ENCODE data around the gene DNAAF8. TPM values are rescaled to one million over a fixed set of nuclear protein-coding genes. Genes with fewer than 3 reads are reported as not detected.

Gene DNAAF8
- polyA plus RNA-seq, 1 donor from 2014 or later: 3.4 TPM

DNA sequence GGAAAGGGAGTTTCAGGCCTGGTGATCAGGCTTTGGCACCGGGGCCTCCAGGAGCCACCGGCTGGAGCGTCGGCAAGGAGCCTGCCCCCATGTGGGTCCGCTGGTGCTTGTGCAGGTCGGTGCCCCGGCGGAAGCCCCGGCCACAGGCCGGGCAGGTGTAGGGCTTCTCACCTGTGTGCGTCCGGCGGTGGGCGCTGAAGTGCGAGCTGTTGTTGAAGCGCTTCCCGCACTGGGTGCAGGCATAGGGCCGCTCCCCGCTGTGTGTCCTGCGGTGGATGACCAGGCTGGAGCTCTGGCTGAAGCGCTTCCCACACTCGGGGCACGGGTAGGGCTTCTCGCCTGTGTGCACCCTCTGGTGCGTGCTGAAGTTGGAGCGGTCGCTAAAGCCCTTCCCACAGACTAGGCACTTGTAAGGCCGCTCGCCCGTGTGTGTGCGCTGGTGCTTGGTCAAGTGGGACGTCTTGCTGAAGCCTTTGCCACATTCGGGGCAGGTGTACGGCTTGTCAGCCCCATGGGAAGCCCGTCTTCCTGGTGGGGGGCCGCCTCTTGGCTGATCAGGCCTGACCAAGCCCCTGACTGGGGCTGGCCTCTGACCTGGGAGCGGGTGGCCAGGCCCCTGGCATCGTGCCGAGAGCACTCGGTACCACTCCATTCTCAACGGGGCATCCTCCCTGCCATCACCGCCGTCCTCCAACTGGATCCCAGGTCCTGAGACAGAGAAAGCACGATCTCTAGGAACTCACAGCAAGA lies 18.2 kb downstream of the DNAAF8 start:
- Histone ChIP-seq H2AFZ (ENCODE audit: low read depth, low read length) (no peak overlapping the region), H3K9me2 (ENCODE audit: insufficient read depth, low read length) (no peaks in the 10 kb centered on the region), H3K27ac (ENCODE audit: low read length) (no peak overlapping the region), H3K27me3 (ENCODE audit: insufficient read depth, low read depth, low read length) (no peaks in the 10 kb centered on the region), H4K20me1 (ENCODE audit: insufficient read depth) (no peaks in the 10 kb centered on the region), H3K36me3 (ENCODE audit: insufficient read depth, low read length) (peaks cover 5% of the 10 kb centered on the region), H3K4me3 (ENCODE audit: low read length) (no peak overlapping the region), H3K4me2 (ENCODE audit: low read length) (no peak overlapping the region), H3K79me2 (replicated peaks; ENCODE audit: insufficient read depth, low read length) (no peaks in the 10 kb centered on the region), H3K9me3 (ENCODE audit: low read length) (no peaks in the 10 kb centered on the region), H3F3A (ENCODE audit: insufficient read depth, low read length, poor library complexity, severe bottlenecking) (no peaks in the 10 kb centered on the region), H3K9ac (ENCODE audit: low read length) (no peak overlapping the region)
- TF ChIP-seq MXI1 (conservative IDR thresholded peaks at IDR 0.05; ENCODE audit: poor library complexity, severe bottlenecking) (no peak), RAD21 (conservative IDR thresholded peaks at IDR 0.05) (no peak), EP300 (conservative IDR thresholded peaks at IDR 0.05; ENCODE audit: poor library complexity, severe bottlenecking) (no peak), SMC3 (conservative IDR thresholded peaks at IDR 0.05; ENCODE audit: poor library complexity) (no peak), EZH2 (IDR thresholded peaks at IDR 0.05; ENCODE audit: borderline replicate concordance, insufficient read depth, low read length, poor library complexity, severe bottlenecking) (no peak)
- TF ChIP-seq, protein P1, sequence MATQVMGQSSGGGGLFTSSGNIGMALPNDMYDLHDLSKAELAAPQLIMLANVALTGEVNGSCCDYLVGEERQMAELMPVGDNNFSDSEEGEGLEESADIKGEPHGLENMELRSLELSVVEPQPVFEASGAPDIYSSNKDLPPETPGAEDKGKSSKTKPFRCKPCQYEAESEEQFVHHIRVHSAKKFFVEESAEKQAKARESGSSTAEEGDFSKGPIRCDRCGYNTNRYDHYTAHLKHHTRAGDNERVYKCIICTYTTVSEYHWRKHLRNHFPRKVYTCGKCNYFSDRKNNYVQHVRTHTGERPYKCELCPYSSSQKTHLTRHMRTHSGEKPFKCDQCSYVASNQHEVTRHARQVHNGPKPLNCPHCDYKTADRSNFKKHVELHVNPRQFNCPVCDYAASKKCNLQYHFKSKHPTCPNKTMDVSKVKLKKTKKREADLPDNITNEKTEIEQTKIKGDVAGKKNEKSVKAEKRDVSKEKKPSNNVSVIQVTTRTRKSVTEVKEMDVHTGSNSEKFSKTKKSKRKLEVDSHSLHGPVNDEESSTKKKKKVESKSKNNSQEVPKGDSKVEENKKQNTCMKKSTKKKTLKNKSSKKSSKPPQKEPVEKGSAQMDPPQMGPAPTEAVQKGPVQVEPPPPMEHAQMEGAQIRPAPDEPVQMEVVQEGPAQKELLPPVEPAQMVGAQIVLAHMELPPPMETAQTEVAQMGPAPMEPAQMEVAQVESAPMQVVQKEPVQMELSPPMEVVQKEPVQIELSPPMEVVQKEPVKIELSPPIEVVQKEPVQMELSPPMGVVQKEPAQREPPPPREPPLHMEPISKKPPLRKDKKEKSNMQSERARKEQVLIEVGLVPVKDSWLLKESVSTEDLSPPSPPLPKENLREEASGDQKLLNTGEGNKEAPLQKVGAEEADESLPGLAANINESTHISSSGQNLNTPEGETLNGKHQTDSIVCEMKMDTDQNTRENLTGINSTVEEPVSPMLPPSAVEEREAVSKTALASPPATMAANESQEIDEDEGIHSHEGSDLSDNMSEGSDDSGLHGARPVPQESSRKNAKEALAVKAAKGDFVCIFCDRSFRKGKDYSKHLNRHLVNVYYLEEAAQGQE (IDR thresholded peaks at IDR 0.05; ENCODE audit: borderline replicate concordance): no peak
- TF ChIP-seq, protein P2, sequence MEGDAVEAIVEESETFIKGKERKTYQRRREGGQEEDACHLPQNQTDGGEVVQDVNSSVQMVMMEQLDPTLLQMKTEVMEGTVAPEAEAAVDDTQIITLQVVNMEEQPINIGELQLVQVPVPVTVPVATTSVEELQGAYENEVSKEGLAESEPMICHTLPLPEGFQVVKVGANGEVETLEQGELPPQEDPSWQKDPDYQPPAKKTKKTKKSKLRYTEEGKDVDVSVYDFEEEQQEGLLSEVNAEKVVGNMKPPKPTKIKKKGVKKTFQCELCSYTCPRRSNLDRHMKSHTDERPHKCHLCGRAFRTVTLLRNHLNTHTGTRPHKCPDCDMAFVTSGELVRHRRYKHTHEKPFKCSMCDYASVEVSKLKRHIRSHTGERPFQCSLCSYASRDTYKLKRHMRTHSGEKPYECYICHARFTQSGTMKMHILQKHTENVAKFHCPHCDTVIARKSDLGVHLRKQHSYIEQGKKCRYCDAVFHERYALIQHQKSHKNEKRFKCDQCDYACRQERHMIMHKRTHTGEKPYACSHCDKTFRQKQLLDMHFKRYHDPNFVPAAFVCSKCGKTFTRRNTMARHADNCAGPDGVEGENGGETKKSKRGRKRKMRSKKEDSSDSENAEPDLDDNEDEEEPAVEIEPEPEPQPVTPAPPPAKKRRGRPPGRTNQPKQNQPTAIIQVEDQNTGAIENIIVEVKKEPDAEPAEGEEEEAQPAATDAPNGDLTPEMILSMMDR (IDR thresholded peaks at IDR 0.05; ENCODE audit: poor library complexity, severe bottlenecking): no peak

DNA sequence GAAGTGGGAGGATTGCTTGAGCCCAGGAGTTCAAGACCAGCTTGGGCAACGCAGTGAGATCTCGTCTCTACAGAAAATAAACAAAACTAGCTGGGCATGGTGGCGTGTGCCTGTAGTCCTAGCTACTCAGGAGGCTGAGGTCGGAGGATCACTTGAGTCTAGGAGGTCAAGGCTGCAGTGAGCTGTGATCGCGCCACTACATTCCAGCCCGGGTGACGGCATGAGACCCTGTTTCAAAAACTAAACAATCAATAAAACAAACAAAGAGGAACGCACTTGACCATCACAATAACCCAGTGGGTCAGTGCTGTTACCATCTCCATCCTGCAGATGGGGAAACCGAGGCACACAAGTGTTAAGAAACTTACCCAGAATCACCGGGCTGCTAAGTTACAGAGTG lies 18.9 kb downstream of the DNAAF8 start:
- H3K79me2 ChIP-seq (replicated peaks; ENCODE audit: insufficient read depth, low read length): no peaks in the 10 kb centered on the region
- H3K36me3 ChIP-seq (ENCODE audit: insufficient read depth, low read length): peaks cover 5% of the 10 kb centered on the region
- no peak overlapping the region for H3K4me2 ChIP-seq (ENCODE audit: low read length)
- no peak overlapping the region for H3K27ac ChIP-seq (ENCODE audit: low read length)
- no peaks in the 10 kb centered on the region for H4K20me1 ChIP-seq (ENCODE audit: insufficient read depth)
- no peak overlapping the region for H2AFZ ChIP-seq (ENCODE audit: low read depth, low read length)
- no peak for TF ChIP-seq MXI1 (conservative IDR thresholded peaks at IDR 0.05; ENCODE audit: poor library complexity, severe bottlenecking)
- no peak for TF ChIP-seq SMC3 (conservative IDR thresholded peaks at IDR 0.05; ENCODE audit: poor library complexity)
- TF ChIP-seq EZH2 (IDR thresholded peaks at IDR 0.05; ENCODE audit: borderline replicate concordance, insufficient read depth, low read length, poor library complexity, severe bottlenecking): no peak
- TF ChIP-seq TAF1 (IDR thresholded peaks at IDR 0.05; ENCODE audit: low read depth): no peak
- TF ChIP-seq, protein P1 (IDR thresholded peaks at IDR 0.05; ENCODE audit: borderline replicate concordance): no peak
- TF ChIP-seq, protein P2 (IDR thresholded peaks at IDR 0.05; ENCODE audit: poor library complexity, severe bottlenecking): no peak
- H3K9me2 ChIP-seq (ENCODE audit: insufficient read depth, low read length): no peaks in the 10 kb centered on the region
- no peaks in the 10 kb centered on the region for H3K27me3 ChIP-seq (ENCODE audit: insufficient read depth, low read depth, low read length)
- H3K9me3 ChIP-seq (ENCODE audit: low read length): no peaks in the 10 kb centered on the region
- H3F3A ChIP-seq (ENCODE audit: insufficient read depth, low read length, poor library complexity, severe bottlenecking): no peaks in the 10 kb centered on the region
- no peak overlapping the region for H3K9ac ChIP-seq (ENCODE audit: low read length)
- no peak overlapping the region for H3K4me3 ChIP-seq (ENCODE audit: low read length)
